Neural progenitor cell (in vitro differentiated cells): Measurements from ENCODE around the gene GABBR2.

Source experiments
- EZH2 ChIP-seq: fragments of 200-600 bp; sonication (generic); IDR thresholded peaks from 2 replicates; pipeline ENCODE4 v1.6.1; 2017; ENCODE audit warnings: antibody characterized with exemption, mild to moderate bottlenecking, moderate library complexity
- EZH2phosphoT487 ChIP-seq: fragments of 200-600 bp; sonication (generic); IDR thresholded peaks from 2 replicates; pipeline ENCODE4 v1.6.1; 2017; ENCODE audit warnings: antibody characterized with exemption
- TF ChIP-seq, protein P1 (sequence below): fragments of 200-600 bp; sonication (generic); IDR thresholded peaks from 2 replicates; pipeline ENCODE4 v1.5.1; 2017; ENCODE audit warnings: antibody characterized with exemption, mild to moderate bottlenecking

DNA sequence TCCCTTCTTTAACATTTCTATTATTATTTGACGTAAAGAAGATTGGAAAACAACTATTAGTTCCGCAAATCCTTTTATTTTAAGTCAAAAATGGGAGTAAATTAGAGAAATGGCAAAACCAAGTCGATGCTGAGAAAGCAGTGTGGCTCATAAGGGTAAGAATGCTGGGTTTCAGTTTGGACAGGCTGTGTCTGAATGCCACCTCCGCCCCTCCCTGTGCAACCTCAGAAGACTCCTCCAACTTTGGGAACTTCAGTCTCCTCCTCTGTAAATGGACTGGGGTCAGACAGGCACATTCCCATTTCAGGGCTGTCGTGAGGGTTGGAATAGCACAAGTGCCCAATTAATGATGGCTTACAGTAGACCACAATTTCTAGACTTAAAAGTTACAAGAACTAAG, 154.0 kb downstream of the GABBR2 start:
- TF ChIP-seq, protein P1, sequence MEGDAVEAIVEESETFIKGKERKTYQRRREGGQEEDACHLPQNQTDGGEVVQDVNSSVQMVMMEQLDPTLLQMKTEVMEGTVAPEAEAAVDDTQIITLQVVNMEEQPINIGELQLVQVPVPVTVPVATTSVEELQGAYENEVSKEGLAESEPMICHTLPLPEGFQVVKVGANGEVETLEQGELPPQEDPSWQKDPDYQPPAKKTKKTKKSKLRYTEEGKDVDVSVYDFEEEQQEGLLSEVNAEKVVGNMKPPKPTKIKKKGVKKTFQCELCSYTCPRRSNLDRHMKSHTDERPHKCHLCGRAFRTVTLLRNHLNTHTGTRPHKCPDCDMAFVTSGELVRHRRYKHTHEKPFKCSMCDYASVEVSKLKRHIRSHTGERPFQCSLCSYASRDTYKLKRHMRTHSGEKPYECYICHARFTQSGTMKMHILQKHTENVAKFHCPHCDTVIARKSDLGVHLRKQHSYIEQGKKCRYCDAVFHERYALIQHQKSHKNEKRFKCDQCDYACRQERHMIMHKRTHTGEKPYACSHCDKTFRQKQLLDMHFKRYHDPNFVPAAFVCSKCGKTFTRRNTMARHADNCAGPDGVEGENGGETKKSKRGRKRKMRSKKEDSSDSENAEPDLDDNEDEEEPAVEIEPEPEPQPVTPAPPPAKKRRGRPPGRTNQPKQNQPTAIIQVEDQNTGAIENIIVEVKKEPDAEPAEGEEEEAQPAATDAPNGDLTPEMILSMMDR, result no peak
- TF ChIP-seq EZH2, result no peak
- TF ChIP-seq EZH2phosphoT487, result no peak
